Omental fat pad (tissue), 4 donors: ENCODE measurements around the gene CPT1A. TPM values are rescaled to one million over a fixed set of nuclear protein-coding genes. Genes with fewer than 3 reads are reported as not detected.
A peak's percentile ranks its signal among the peaks of the same experiment; 100 is the strongest.

Experiments used
- ATAC-seq: fragments of 150-250 bp; one replicate; pipeline ENCODE4 v1.9.1; 2016; ENCODE audit warnings: mild to moderate bottlenecking, moderate library complexity; ENCODE audit not compliant: low FRiP score
- DNase-seq: peaks from one replicate; pipeline ENCODE4 v3.0.0-alpha.2; 2019; ENCODE audit warnings: low spot score
- CTCF ChIP-seq, 3 donors: fragments of 450-650 bp; IDR thresholded peaks; one replicate each; pipeline ENCODE4 v1.5.1; 2016 to 2017; ENCODE audit warnings: antibody characterized with exemption in 3 of 3, mild to moderate bottlenecking in 3 of 3, moderate library complexity in 2 of 3
- total RNA-seq, 4 donors: library from RNA; depleted of rRNA; stranded (reverse); fragments of >200 nt; gene quantifications; one replicate each; pipeline ENCODE4 v1.1.0, GENCODE V29; 2016

CPT1A gene
- total RNA-seq, 4 donors from 2014 or later = 36.1 to 54.9 (median 48.2) TPM

- TF ChIP-seq CTCF (IDR thresholded peaks at IDR 0.05) = no peak
- DNase-seq = no peak
- no peak for ATAC-seq
Measured at GRCh38 chr11:68810164-68810563, 31.6 kb downstream of the CPT1A start.

- no peak for TF ChIP-seq CTCF (IDR thresholded peaks at IDR 0.05)
- DNase-seq = no peak
- ATAC-seq = no peak
Measured at GRCh38 chr11:68809506-68809905, 32.2 kb downstream of the CPT1A start.

- DNase-seq (no peak), ATAC-seq (no peak)
- TF ChIP-seq CTCF (IDR thresholded peaks at IDR 0.05) = no peak
Measured at GRCh38 chr11:68808787-68809186, 32.9 kb downstream of the CPT1A start.

- no peak for DNase-seq
- no peak for TF ChIP-seq CTCF (IDR thresholded peaks at IDR 0.05)
- ATAC-seq = peak; percentile 48
Measured at GRCh38 chr11:68806931-68807844, 34.5 kb downstream of the CPT1A start.

GRCh38 chr11:68804786-68805185, 36.9 kb downstream of the CPT1A start:
- ATAC-seq (no peak), DNase-seq (no peak)
- no peak for TF ChIP-seq CTCF (IDR thresholded peaks at IDR 0.05)

- DNase-seq (no peak), ATAC-seq (no peak)
- no peak for TF ChIP-seq CTCF (IDR thresholded peaks at IDR 0.05)
Measured at GRCh38 chr11:68803766-68804165, 38.0 kb downstream of the CPT1A start.
